Mesothelial cell of epicardium (in vitro differentiated cells): Measurements from ENCODE around the gene EEIG1. TPM values are rescaled to one million over a fixed set of nuclear protein-coding genes. Genes with fewer than 3 reads are reported as not detected.

ENCODE experiments used
- DNase-seq, 2 experiments: peaks; one replicate each; pipeline ENCODE4 v3.0.0; 2021; ENCODE audit warnings: low spot score in 2 of 2; ENCODE audit not compliant: unreplicated experiment in 2 of 2
- H3K27ac Mint-ChIP-seq: 2 replicates; pipeline ENCODE4 v1.8.0; 2021; ENCODE audit warnings: mixed read lengths
- H3K27me3 Mint-ChIP-seq: 2 replicates; pipeline ENCODE4 v1.8.0; 2021; ENCODE audit warnings: low read depth, mixed read lengths
- H3K36me3 Mint-ChIP-seq: 2 replicates; pipeline ENCODE4 v1.8.0; 2021; ENCODE audit warnings: mixed read lengths
- H3K4me1 Mint-ChIP-seq: 2 replicates; pipeline ENCODE4 v1.8.0; 2021; ENCODE audit warnings: mixed read lengths
- H3K4me3 Mint-ChIP-seq: 2 replicates; pipeline ENCODE4 v1.8.0; 2021; ENCODE audit warnings: mild to moderate bottlenecking, moderate library complexity, mixed read lengths
- H3K9me3 Mint-ChIP-seq: 2 replicates; pipeline ENCODE4 v1.8.0; 2021; ENCODE audit warnings: mixed read lengths
- total RNA-seq: library from RNA; stranded (reverse); gene quantifications from 3 replicates; pipeline ENCODE4 v1.2.1, GENCODE V29; 2021
- TF ChIP-seq, protein P1 (sequence below): fragments of 200-600 bp; sonication (generic); IDR thresholded peaks from one replicate; pipeline ENCODE4 v1.5.0; 2021; ENCODE audit warnings: antibody characterized with exemption; ENCODE audit not compliant: unreplicated experiment

Gene EEIG1
- total RNA-seq, 1 donor from 2014 or later, result 67.4 TPM

DNA sequence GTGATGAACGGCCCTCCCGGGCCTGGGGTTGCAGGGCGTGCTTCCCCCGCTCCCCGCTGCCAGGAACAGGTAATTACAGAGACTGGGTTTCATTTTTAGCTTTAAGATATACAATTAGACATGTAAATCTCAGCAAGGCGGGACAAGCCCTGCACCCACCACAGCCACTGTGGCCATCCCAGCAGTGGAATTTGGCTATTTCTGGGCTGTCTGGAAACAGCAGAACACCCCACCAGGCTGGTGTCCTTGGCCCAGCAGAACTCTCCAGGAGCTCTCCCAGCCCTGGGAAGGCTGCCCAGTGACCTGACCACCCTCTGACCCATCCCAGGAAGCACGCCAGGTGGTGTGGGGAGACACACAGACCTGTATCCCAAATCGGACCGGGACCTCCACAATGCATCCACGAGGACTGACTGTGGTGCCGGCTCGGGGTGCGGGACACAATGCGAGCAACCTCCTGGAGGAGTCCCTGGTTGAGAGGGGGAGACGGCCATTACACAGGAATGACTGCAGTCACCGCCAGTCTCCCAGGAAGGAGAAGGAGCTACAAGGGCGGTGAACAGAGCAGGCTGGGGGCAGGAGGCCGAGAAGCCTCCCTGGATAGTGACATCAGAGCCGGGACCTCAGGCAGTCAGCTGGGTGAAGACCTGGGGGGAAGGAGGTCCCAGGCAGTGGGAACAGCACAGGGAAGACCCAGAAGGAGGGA is 17.3 kb downstream of the EEIG1 start:
- no peak for DNase-seq
- peak overlapping the region; percentile 98 for H3K27ac Mint-ChIP-seq
- no peak overlapping the region for H3K4me3 Mint-ChIP-seq
- H3K9me3 Mint-ChIP-seq, result peaks cover 3% of the 10 kb centered on the region
- H3K4me1 Mint-ChIP-seq, result peaks cover 68% of the 10 kb centered on the region
- H3K27me3 Mint-ChIP-seq, result no peaks in the 10 kb centered on the region
- peaks cover 7% of the 10 kb centered on the region for H3K36me3 Mint-ChIP-seq
- TF ChIP-seq, protein P1, sequence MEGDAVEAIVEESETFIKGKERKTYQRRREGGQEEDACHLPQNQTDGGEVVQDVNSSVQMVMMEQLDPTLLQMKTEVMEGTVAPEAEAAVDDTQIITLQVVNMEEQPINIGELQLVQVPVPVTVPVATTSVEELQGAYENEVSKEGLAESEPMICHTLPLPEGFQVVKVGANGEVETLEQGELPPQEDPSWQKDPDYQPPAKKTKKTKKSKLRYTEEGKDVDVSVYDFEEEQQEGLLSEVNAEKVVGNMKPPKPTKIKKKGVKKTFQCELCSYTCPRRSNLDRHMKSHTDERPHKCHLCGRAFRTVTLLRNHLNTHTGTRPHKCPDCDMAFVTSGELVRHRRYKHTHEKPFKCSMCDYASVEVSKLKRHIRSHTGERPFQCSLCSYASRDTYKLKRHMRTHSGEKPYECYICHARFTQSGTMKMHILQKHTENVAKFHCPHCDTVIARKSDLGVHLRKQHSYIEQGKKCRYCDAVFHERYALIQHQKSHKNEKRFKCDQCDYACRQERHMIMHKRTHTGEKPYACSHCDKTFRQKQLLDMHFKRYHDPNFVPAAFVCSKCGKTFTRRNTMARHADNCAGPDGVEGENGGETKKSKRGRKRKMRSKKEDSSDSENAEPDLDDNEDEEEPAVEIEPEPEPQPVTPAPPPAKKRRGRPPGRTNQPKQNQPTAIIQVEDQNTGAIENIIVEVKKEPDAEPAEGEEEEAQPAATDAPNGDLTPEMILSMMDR, result no peak

DNA sequence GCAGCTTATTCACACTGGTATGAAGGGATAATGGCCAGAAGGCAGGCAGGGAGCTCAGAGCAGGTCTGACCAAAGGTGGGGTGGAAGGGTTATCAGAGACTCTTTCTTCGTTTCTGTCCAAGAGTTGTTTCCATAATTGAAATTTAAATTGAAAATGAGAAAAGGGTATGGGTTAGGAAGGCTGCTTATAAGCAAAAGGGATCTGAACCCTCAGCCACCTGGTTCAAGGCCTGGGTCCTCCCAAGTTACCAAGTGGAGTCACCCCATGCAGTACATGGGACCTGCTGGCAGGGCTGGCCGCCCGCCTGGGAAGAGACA is 17.8 kb downstream of the EEIG1 start:
- peaks cover 8% of the 10 kb centered on the region for H3K36me3 Mint-ChIP-seq
- peak overlapping the region; percentile 98 for H3K27ac Mint-ChIP-seq
- H3K27me3 Mint-ChIP-seq, result no peaks in the 10 kb centered on the region
- peaks cover 63% of the 10 kb centered on the region for H3K4me1 Mint-ChIP-seq
- no peak overlapping the region for H3K4me3 Mint-ChIP-seq
- DNase-seq, result no peak
- TF ChIP-seq, protein P1, result no peak
- H3K9me3 Mint-ChIP-seq, result peaks cover 5% of the 10 kb centered on the region

DNA sequence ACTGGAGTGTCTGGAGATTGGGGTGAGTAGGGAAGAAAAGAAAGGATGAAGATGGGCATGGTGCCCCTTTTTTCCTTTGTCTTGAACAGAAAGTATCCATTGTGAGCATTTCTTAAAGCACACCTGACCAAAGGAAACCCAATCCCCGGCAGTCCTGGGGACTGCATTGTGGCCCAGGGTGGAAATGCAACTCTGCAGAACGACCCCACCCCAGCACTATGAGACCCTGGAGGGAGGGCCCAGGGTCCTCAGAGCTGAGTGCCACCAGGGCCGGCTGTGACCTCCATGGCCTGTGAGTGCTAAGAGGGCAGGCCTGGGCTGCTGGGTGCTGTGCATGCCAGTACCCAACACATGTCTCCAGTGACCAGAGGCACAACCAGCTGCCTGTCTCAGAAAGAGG is 18.5 kb downstream of the EEIG1 start:
- Mint-ChIP-seq H3K36me3 (peaks cover 11% of the 10 kb centered on the region), H3K27me3 (no peaks in the 10 kb centered on the region), H3K27ac (peak overlapping the region; percentile 50), H3K4me3 (no peak overlapping the region), H3K4me1 (peaks cover 56% of the 10 kb centered on the region), H3K9me3 (peaks cover 7% of the 10 kb centered on the region)
- no peak for DNase-seq
- TF ChIP-seq, protein P1, result no peak

DNA sequence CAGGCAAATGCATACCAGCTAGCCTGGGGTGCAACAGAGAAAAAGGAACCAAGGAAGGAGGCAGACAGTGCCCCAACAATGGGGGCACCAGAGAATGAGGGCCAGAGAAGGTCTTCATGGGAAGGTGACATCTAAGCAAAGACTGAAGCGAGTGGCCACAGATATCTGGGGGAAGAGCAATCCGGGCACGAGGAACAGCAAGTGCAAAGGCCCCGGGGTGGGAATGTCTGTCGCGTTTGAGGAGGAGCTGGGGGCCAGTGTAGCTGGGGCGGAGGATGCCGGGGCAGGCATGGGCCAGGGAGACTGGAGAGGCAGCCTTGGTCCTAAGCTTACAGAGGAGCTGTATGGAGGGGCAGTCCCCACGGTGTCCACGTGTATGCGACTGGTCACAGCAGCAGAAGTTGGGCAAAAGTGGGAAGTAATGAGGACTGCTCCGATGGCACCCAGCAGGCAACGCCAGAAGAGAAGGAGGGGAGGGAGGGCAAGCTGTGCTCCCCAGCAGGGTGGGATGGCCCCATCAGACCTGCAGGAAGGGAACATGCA is 19.1 kb downstream of the EEIG1 start:
- H3K4me1 Mint-ChIP-seq, result peaks cover 50% of the 10 kb centered on the region

DNA sequence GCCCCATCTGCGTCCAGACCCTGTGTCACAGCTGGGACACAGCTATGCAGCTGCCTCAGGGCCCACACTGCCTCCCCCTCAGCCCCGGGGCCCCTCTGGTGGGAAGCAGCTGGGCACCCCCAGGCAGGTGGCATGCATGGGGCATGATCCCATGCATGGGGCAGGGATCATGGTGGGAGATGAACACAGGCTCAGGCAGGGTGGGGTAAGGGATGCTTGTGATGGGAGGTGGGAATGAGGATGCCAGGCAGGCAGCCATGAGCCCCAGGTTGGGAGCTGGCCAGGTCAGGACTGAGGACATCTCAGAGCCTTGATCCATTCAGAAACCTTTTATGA is 19.7 kb downstream of the EEIG1 start:
- peaks cover 7% of the 10 kb centered on the region for H3K9me3 Mint-ChIP-seq
- no peak for DNase-seq
- TF ChIP-seq, protein P1, result no peak
- H3K4me1 Mint-ChIP-seq, result peaks cover 44% of the 10 kb centered on the region
- H3K4me3 Mint-ChIP-seq, result no peak overlapping the region
- H3K27me3 Mint-ChIP-seq, result no peaks in the 10 kb centered on the region
- H3K27ac Mint-ChIP-seq, result peak overlapping the region; percentile 34
- peaks cover 11% of the 10 kb centered on the region for H3K36me3 Mint-ChIP-seq

More for the DNA sequence above, 19.1 kb downstream of the EEIG1 start:
- Mint-ChIP-seq H3K27me3 (no peaks in the 10 kb centered on the region), H3K36me3 (peaks cover 11% of the 10 kb centered on the region), H3K4me3 (no peak overlapping the region), H3K27ac (peak overlapping the region; percentile 34), H3K9me3 (peaks cover 7% of the 10 kb centered on the region)
- TF ChIP-seq, protein P1, result no peak
- no peak for DNase-seq
